ENCODE results near the gene AHCYL2. TPM values are rescaled to one million over a fixed set of nuclear protein-coding genes. Genes with fewer than 3 reads are reported as not detected.
"Not testable (repeated sequence)": the region's sequence is repeated elsewhere in the genome, so short reads cannot be mapped to it uniquely, and the experiment has no call there.

The AHCYL2 gene
- total RNA-seq, 2 donors from 2014 or later: 11.2 to 13.6 TPM

GRCh38 chr7:129205987-129206785 is 18.6 kb upstream of the AHCYL2 start:
- intact Hi-C loops (cut with DNase I): no loop called here
- DNase-seq (ENCODE audit: low spot score): no peak

- no peak for DNase-seq (ENCODE audit: low spot score)
- intact Hi-C loops (cut with DNase I): no loop called here
Measured at GRCh38 chr7:129208667-129209066, 16.2 kb upstream of the AHCYL2 start.

GRCh38 chr7:129209067-129209926 is 15.5 kb upstream of the AHCYL2 start:
- intact Hi-C loops (cut with DNase I): no loop called here
- DNase-seq (ENCODE audit: low spot score): no peak

DNA sequence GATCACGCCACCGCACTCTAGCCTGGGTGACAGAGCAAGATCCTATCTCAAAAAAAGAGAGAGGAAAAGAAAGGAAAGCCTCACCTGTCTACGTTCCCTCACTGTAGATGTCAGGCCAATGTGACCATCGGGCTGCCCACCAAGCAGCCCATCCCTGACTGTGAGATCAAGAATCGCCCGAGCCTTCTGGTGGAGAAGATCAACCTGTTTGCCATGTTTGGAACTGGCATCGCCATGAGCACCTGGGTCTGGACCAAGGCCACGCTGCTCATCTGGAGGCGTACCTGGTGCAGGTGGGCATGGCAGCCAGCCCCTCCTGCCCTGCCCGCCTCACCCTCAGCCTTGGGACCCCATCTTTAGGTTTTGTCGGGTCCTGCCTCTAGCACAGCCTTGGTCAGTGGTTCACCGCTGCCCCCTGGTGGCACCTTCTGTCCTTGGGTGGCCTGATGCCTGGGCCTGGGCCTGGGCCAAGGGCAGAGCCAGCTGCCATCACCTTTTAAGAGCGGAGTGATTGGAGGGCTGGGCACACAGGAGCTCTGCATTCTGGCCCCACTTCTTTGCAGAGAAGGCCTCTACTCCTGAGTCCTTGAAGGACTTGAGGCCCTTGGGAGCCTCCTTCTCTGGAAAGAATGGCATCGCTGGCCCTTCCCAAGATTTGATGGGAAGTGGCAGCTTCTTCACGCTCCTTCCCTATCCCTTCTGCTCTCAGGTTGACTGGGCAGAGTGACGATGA is 14.4 kb upstream of the AHCYL2 start:
- intact Hi-C loops (cut with DNase I): loop anchor here (2.0 to 10.0 kb wide), 4 partner anchors 48 to 264 kb away; no protein-coding TSS in a partner anchor

DNA sequence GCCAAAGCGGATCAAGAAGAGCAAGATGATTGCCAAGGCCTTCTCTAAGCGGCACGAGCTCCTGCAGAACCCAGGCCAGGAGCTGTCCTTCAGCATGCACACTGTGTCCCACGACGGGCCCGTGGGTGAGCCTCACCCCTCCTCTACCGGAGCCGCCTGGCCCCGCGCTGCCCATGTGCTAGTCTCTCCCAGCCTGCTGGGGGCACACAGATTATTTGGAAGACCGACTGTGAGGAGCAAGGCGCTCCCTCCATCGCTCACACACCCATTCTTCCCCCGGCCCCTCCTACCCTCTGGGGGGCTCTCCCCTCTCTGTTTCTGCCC is 13.9 kb upstream of the AHCYL2 start:
- intact Hi-C loops (cut with DNase I): loop anchor here (2.0 to 10.0 kb wide), 4 partner anchors 48 to 264 kb away; no protein-coding TSS in a partner anchor
- DNase-seq (ENCODE audit: low spot score): no peak

More for the DNA sequence above, 14.4 kb upstream of the AHCYL2 start:
- DNase-seq (ENCODE audit: low spot score): peak; percentile 94

DNA sequence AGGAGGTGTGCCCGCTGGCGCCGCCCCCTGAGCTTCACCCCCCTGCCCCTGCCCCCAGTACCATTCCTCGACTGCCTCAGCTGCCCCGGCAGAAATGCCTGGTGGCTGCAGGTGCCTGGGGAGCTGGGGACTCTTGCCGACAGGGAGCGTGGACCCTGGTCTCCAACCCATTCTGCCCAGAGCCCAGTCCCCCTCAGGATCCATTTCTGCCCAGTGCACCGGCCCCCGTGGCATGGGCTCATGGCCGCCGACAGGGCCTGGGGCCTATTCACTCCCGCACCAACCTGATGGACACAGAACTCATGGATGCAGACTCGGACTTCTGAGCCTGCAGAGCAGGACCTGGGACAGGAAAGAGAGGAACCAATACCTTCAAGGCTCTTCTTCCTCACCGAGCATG is 12.7 kb upstream of the AHCYL2 start:
- DNase-seq (ENCODE audit: low spot score): no peak
- intact Hi-C loops (cut with DNase I): loop anchor here (5.0 to 10.0 kb wide), 3 partner anchors 50 to 263 kb away; no protein-coding TSS in a partner anchor

GRCh38 chr7:129212596-129212995 is 12.2 kb upstream of the AHCYL2 start:
- DNase-seq (ENCODE audit: low spot score): no peak
- intact Hi-C loops (cut with DNase I): loop anchor here (5.0 to 10.0 kb wide), 3 partner anchors 50 to 262 kb away; no protein-coding TSS in a partner anchor

DNA sequence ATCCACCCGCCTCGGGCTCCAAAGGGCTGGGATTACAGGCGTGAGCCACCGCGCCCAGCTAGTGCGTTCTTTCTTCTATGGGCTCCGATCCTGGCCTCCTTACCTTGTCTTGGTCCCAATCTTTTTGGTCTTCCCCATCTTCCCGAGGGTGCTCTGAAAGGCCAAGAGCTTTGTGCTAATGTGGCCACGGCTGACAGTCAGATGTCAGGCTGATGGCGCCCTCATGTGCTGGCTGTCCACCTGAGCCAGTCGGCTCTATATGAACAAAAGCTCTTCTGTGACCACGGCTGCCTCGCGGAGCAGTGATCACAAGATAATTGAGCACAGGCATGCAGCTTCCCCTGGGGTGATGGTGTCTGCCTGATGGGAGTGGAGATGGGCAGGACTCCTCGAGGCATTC is 11.0 kb upstream of the AHCYL2 start:
- DNase-seq (ENCODE audit: low spot score): no peak
- intact Hi-C loops (cut with DNase I): loop anchor here (5.0 to 10.0 kb wide), 3 partner anchors 52 to 261 kb away; no protein-coding TSS in a partner anchor

GRCh38 chr7:129215691-129216090 is 9.1 kb upstream of the AHCYL2 start:
- not testable (repeated sequence) for DNase-seq (ENCODE audit: low spot score)
- intact Hi-C loops (cut with DNase I): loop anchor here (5.0 to 10.0 kb wide), 3 partner anchors 82 to 259 kb away; no protein-coding TSS in a partner anchor

- intact Hi-C loops (cut with DNase I): loop anchor here (5.0 to 10.0 kb wide), 3 partner anchors 81 to 259 kb away; no protein-coding TSS in a partner anchor
- not testable (repeated sequence) for DNase-seq (ENCODE audit: low spot score)
Measured at GRCh38 chr7:129216101-129216715, 8.6 kb upstream of the AHCYL2 start.

- intact Hi-C loops (cut with DNase I): loop anchor here (5.0 to 10.0 kb wide), 3 partner anchors 80 to 258 kb away; no protein-coding TSS in a partner anchor
Measured at GRCh38 chr7:129216821-129217416, 7.9 kb upstream of the AHCYL2 start.

GRCh38 chr7:129218514-129219062 is 6.2 kb upstream of the AHCYL2 start:
- peak; percentile 92 for DNase-seq (ENCODE audit: low spot score)
- intact Hi-C loops (cut with DNase I): loop anchor here (5.0 to 10.0 kb wide), 3 partner anchors 79 to 256 kb away; no protein-coding TSS in a partner anchor

More at GRCh38 chr7:129216821-129217416, 7.9 kb upstream of the AHCYL2 start:
- DNase-seq (ENCODE audit: low spot score): not testable (repeated sequence)

GRCh38 chr7:129219166-129219565 is 5.7 kb upstream of the AHCYL2 start:
- DNase-seq (ENCODE audit: low spot score): not testable (repeated sequence)
- intact Hi-C loops (cut with DNase I): loop anchor here (5.0 to 10.0 kb wide), 3 partner anchors 78 to 256 kb away; no protein-coding TSS in a partner anchor

- intact Hi-C loops (cut with DNase I): no loop called here
- DNase-seq (ENCODE audit: low spot score): no peak
Measured at GRCh38 chr7:129222064-129222463, 2.8 kb upstream of the AHCYL2 start.

DNA sequence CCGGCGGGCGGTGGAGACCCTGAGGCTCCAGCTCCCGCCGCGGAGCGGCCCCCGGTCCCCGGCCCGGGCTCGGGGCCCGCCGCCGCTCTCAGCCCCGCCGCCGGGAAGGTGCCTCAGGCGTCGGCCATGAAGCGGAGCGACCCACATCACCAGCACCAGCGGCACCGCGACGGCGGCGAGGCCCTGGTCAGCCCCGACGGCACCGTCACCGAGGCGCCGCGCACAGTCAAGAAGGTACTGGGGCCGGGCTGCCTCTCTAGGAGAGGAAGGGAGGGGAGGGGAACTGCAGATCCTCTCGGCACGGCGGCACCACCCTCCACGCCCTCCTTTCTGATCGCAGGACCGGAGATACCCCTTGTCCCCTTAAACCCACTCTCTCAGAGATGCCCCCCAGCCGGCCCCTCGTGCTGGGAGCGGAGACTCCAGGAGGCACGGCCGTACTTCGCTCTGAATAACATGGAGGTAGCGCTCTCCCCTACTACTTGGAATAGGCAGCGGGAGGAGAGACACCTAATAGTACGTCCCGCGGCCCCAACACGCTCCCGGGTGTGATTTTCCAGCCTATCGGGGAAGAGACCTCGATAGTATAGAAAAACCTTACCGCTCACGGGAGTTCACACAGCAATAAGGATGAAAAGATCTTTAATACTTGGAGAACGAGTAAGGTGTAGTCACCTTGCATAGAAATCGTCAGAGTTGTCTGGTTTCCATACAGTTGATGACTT is 538 bp downstream of the AHCYL2 start:
- DNase-seq (ENCODE audit: low spot score): peak; percentile 91
- intact Hi-C loops (cut with DNase I): no loop called here

GRCh38 chr7:129225931-129226572 is 1.2 kb downstream of the AHCYL2 start:
- intact Hi-C loops (cut with DNase I): no loop called here
- no peak for DNase-seq (ENCODE audit: low spot score)

Measured in posterior vena cava (tissue), 2 donors.